GM13976 (cell line): ENCODE results near the gene RNF213.

Experiments used
- DNase-seq: peaks from one replicate; pipeline ENCODE4 v3.0.0; 2012; ENCODE audit warnings: low spot score
- in situ Hi-C: fragments of 300-500 bp; cut with MboI; formaldehyde crosslinking; loops from one replicate; pipeline ENCODE4 v1.12.0; 2022; ENCODE audit warnings: low sequenced_read_pairs, mixed read lengths, inconsistent platforms; ENCODE audit not compliant: unreplicated experiment
- TF ChIP-seq, protein P1 (sequence below): IDR thresholded peaks from 2 replicates; pipeline ENCODE4 v1.5.1; 2012; ENCODE audit warnings: borderline replicate concordance, mild to moderate bottlenecking; ENCODE audit not compliant: insufficient read depth; ENCODE audit errors: extremely low read depth, missing control alignments, control extremely low read depth

Gene RNF213

DNA sequence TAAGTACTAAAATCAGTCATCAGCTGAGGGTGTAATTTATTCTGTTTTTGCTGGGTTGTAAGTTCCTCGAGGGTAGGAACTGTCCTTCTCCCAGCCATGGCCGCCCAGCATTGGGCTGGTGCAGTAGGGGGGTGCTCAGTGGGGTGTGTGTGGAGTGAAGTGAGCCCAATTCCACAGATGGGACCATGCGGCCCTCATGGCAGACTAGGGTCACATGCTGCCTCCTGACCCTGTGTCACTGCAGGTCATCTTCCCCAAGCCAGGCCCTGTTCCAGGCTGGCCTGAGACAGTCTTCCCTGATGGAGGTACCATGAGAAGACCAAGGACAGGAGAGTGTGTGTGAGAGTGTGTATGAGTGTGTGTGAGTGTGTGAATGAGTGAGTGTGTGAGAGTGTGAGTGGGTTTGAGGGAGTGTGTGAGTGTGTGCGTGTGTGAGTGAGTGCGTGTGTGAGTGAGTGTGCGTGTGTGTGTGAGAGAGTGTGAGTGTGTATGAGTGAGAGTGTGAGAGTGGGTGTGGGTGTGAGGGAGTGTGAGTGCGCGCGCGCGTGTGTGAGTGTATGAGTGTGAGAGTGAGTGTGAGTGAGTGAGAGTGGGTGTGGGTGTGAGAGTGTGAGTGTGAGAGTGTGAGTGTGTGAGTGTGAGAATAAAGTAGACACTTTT is 36.7 kb upstream of the RNF213 start:
- no peak for DNase-seq
- in situ Hi-C loops = no loop called here
- TF ChIP-seq, protein P1, sequence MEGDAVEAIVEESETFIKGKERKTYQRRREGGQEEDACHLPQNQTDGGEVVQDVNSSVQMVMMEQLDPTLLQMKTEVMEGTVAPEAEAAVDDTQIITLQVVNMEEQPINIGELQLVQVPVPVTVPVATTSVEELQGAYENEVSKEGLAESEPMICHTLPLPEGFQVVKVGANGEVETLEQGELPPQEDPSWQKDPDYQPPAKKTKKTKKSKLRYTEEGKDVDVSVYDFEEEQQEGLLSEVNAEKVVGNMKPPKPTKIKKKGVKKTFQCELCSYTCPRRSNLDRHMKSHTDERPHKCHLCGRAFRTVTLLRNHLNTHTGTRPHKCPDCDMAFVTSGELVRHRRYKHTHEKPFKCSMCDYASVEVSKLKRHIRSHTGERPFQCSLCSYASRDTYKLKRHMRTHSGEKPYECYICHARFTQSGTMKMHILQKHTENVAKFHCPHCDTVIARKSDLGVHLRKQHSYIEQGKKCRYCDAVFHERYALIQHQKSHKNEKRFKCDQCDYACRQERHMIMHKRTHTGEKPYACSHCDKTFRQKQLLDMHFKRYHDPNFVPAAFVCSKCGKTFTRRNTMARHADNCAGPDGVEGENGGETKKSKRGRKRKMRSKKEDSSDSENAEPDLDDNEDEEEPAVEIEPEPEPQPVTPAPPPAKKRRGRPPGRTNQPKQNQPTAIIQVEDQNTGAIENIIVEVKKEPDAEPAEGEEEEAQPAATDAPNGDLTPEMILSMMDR = no peak

DNA sequence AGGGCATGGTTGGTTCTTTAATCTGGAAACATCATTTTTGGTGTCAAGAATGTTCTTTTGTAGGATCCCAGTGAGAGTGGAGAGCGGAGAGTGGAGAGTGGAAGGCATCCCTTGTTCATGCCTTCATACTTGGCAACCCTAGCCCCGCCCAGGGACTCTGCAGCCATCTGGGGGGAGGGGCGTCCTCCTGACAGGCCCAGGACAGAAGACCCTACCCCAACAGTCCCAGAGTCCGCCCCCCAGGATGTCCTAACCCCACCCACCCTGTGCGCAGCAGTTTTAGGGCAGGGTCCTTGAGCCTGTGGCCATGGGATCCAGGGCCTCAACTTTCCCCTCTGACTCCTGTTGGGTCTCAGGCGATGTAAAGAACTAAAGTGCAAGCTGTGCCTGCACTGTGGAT is 36.0 kb upstream of the RNF213 start:
- in situ Hi-C loops = no loop called here

DNA sequence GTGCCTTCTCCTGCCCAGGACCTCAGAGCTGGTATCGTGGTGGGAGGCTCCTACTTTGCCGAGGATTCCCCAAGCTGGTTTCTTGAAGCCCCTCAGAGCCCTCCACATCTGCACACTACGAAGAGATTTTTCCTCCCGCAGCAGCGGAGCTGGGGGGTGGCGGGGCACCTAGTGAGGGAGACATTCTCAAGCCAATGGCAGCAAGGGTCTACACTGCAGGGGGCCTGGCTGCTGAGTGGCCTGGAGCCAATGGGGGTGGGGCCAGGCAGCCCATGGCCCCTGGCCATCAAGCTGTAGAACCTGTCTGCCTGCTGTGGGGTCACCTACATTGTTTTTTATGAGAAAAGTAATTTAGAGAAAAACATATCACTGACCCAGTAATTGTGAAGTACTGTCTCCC is 35.4 kb upstream of the RNF213 start:
- in situ Hi-C loops = no loop called here
- no peak for DNase-seq

More for the DNA sequence above, 36.0 kb upstream of the RNF213 start:
- TF ChIP-seq, protein P1 = no peak
- no peak for DNase-seq

DNA sequence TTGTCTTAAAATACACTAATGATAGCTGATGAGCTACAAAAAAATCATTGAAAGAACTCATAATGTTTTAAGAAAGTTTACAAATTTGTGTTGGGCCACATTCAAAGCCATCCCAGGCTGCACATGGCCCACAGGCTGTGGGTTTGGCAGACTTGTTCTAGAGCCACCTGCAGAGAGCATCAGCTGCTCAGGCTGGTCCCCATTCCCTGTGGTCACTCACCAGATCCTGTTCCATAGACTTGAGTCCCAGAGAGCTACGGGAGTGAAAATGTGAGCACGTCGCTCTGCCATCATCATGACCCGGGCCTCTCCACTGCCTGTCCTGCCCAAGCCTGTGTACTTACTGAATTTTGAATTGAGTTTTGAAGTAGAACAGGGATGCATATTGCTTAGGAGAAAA is 33.5 kb upstream of the RNF213 start:
- DNase-seq = no peak
- in situ Hi-C loops = no loop called here
- TF ChIP-seq, protein P1 = no peak

More for the DNA sequence above, 35.4 kb upstream of the RNF213 start:
- TF ChIP-seq, protein P1 = no peak

DNA sequence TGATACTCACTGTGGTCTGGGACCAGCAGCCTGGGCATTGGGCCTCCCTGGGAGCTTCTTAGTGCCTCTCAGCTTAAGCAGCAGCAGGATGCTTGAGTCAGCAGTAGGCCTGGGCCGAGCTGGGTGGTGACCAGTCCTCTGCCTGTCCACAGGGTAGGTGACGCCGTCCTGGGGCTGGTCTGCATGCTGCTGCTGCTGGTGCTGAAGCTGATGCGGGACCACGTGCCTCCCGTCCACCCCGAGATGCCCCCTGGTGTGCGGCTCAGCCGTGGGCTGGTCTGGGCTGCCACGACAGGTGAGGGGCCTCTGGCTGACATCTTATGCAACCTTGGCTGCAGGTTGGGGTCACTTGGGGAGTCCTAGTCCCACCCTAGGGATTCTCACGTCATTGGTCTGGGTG is 33.0 kb upstream of the RNF213 start:
- TF ChIP-seq, protein P1 = no peak
- no peak for DNase-seq
- in situ Hi-C loops = no loop called here

DNA sequence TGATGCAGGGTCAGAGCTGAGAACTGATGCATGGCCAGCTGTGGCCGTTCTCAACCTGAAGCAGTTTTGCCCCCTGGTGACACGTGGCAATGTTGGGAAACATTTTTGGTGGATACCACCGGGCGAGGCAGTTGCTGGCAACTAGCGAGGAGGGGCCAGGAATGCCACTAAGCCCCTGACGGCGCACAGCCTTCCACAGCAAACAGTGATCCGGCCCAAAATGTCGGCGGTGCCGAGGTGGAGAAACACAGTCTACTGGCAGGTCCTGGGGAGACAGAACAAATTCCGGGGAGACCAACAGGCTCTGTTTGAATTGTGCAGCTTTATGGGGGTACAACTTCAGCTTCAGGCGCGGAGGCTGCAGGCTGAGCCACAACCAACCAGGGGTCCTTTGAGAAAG is 32.2 kb upstream of the RNF213 start:
- TF ChIP-seq, protein P1 = no peak
- DNase-seq = no peak
- in situ Hi-C loops = no loop called here
